Measurements from ENCODE around the gene KLHDC7A. TPM values are rescaled to one million over a fixed set of nuclear protein-coding genes. Genes with fewer than 3 reads are reported as not detected.

Gene KLHDC7A
- total and polyA plus RNA-seq, 2 of the 4 experiments (the other 2 are of a cell fraction), result not detected

GRCh38 chr1:18527514-18527913 is 46.8 kb downstream of the KLHDC7A start:
- Histone ChIP-seq H3K23ac (ENCODE audit: low read depth, low read length) (no peak overlapping the region), H3K18ac (ENCODE audit: low read depth, low read length) (no peak overlapping the region), H3K14ac (replicated peaks; ENCODE audit: low read depth, low read length) (no peak overlapping the region), H4K5ac (ENCODE audit: low read depth, low read length) (no peak overlapping the region), H2AFZ (replicated peaks; ENCODE audit: low read length, poor library complexity) (no peak overlapping the region), H3K4me1 (ENCODE audit: control insufficient read depth, insufficient read depth, low read length) (no peaks in the 10 kb centered on the region), H3K79me1 (ENCODE audit: low read depth in 1 of 2, low read length in 2 of 2) (no peaks in the 10 kb centered on the region), H3K27me3 (ENCODE audit: control insufficient read depth, insufficient read depth, low read length) (no peaks in the 10 kb centered on the region), H4K91ac (ENCODE audit: insufficient read depth, low read depth, low read length) (no peak overlapping the region), H3K56ac (ENCODE audit: extremely low read depth, insufficient read depth, low read length) (no peak overlapping the region), H2BK120ac (ENCODE audit: low read depth, low read length) (no peak overlapping the region), H3K4me3 (ENCODE audit: insufficient read depth, low read depth, low read length) (no peak overlapping the region), H2BK5ac (ENCODE audit: low read depth, low read length, poor library complexity, severe bottlenecking) (no peak overlapping the region), H2AK5ac (ENCODE audit: low read depth, low read length) (no peak overlapping the region), H3K27ac (ENCODE audit: insufficient read depth, low read length) (no peak overlapping the region), H2BK20ac (ENCODE audit: low read depth, low read length) (no peak overlapping the region), H3K9me1 (ENCODE audit: insufficient read depth, low read length) (no peaks in the 10 kb centered on the region), H2AK9ac (replicated peaks; ENCODE audit: low read depth, low read length, poor library complexity) (no peak overlapping the region), H2BK15ac (ENCODE audit: low read depth, low read length) (no peak overlapping the region), H4K20me1 (ENCODE audit: insufficient read depth, low read length) (no peaks in the 10 kb centered on the region), H3K9me3 (ENCODE audit: control insufficient read depth, insufficient read depth, low read length) (0 out of 2 replicates have a peak, but pooled peaks cover 2% of the 10 kb centered on the region), H3K36me3 (ENCODE audit: control insufficient read depth, insufficient read depth, low read length) (no peaks in the 10 kb centered on the region), H3K4me2 (ENCODE audit: low read depth, low read length) (no peak overlapping the region), H3K9ac (ENCODE audit: low read depth, low read length) (no peak overlapping the region), H4K8ac (ENCODE audit: low read depth in 2 of 2, low read length in 2 of 2) (no peak overlapping the region), H3K4ac (ENCODE audit: low read depth, low read length) (no peak overlapping the region)
- intact Hi-C loops (cut with micrococcal nuclease) (no loop called here), dilution Hi-C loops (cut with HindIII; ENCODE audit: low sequenced_read_pairs, unreplicated experiment) (no loop called here), in situ Hi-C loops (cut with MboI; ENCODE audit: low sequenced_read_pairs) (no loop called here)
- DNase-seq, result no peak
- ChIA-PET POLR2A (ENCODE audit: unreplicated experiment) (no interaction called here), CTCF (no interaction called here)
- WGBS, 2 experiments (ENCODE audit: extremely low coverage in 2 of 2, insufficient read length in 1 of 2), result 57% methylated on average over 1 of the region's 4 CpGs; no CpG with 5 or more reads in 1 of the 2 experiments
- no TSS peak for BruUV-seq (replicated peaks)
- ATAC-seq (ENCODE audit: low read depth), result no peak
- TF ChIP-seq RFX5 (IDR thresholded peaks at IDR 0.05; ENCODE audit: low read depth, low read length) (no peak), CHD1 (IDR thresholded peaks at IDR 0.05; ENCODE audit: low read depth, low read length) (no peak), SMC3 (IDR thresholded peaks at IDR 0.05; ENCODE audit: low read depth, low read length) (no peak), CTCF (conservative IDR thresholded peaks at IDR 0.05; ENCODE audit: low read depth, low read length) (no peak), NFE2L2 (IDR thresholded peaks at IDR 0.05; ENCODE audit: low read depth, low read length) (no peak), MAFK (IDR thresholded peaks at IDR 0.05; ENCODE audit: low read depth, low read length) (no peak), BHLHE40 (IDR thresholded peaks at IDR 0.05; ENCODE audit: low read depth, low read length) (no peak), POLR2A (IDR thresholded peaks at IDR 0.05; ENCODE audit: low read depth, low read length) (no peak), MXI1 (IDR thresholded peaks at IDR 0.05; ENCODE audit: borderline replicate concordance, low read depth, low read length) (no peak), MAZ (IDR thresholded peaks at IDR 0.05; ENCODE audit: borderline replicate concordance, low read depth, low read length) (no peak), ELK1 (IDR thresholded peaks at IDR 0.05; ENCODE audit: borderline replicate concordance, low read depth, low read length) (no peak), RCOR1 (IDR thresholded peaks at IDR 0.05; ENCODE audit: insufficient replicate concordance, low read length) (no peak), CEBPB (IDR thresholded peaks at IDR 0.05; ENCODE audit: low read depth, low read length) (no peak)

Data from IMR-90 (cell line).